ENCODE results near the gene DSTYK.

Gene DSTYK

GRCh38 chr1:205211169-205211838, at the start of gene DSTYK:
DSTYK (minus strand) TSS chr1:205211702; CDS start chr1:205211535, 167 bp downstream.
- DNase-seq: peak; percentile 99

GRCh38 chr1:205259998-205260397, 48.5 kb upstream of the DSTYK start:
- DNase-seq: no peak

GRCh38 chr1:205259324-205259832, 47.9 kb upstream of the DSTYK start:
- no peak for DNase-seq

- DNase-seq: no peak
Measured at GRCh38 chr1:205258719-205259118, 47.2 kb upstream of the DSTYK start.

GRCh38 chr1:205258261-205258691, 46.8 kb upstream of the DSTYK start:
- DNase-seq: no peak

GRCh38 chr1:205257735-205258134, 46.2 kb upstream of the DSTYK start:
- DNase-seq: no peak

GRCh38 chr1:205256951-205257625, 45.6 kb upstream of the DSTYK start:
- no peak for DNase-seq

- peak; percentile 99 for DNase-seq
Measured at GRCh38 chr1:205255941-205256780, 44.7 kb upstream of the DSTYK start.

- DNase-seq: no peak
Measured at GRCh38 chr1:205251576-205251975, 40.1 kb upstream of the DSTYK start.

GRCh38 chr1:205250699-205251098, 39.2 kb upstream of the DSTYK start:
- DNase-seq: no peak

GRCh38 chr1:205249651-205250050, 38.1 kb upstream of the DSTYK start:
- no peak for DNase-seq

- DNase-seq: peak; percentile 30
Measured at GRCh38 chr1:205248793-205249601, 37.5 kb upstream of the DSTYK start.

GRCh38 chr1:205247130-205247921, 35.8 kb upstream of the DSTYK start:
- peak; percentile 49 for DNase-seq

- DNase-seq: no peak
Measured at GRCh38 chr1:205246351-205247119, 35.0 kb upstream of the DSTYK start.

GRCh38 chr1:205245096-205245495, 33.6 kb upstream of the DSTYK start:
- DNase-seq: no peak

- DNase-seq: no peak
Measured at GRCh38 chr1:205244384-205244783, 32.9 kb upstream of the DSTYK start.

- no peak for DNase-seq
Measured at GRCh38 chr1:205243350-205244191, 32.1 kb upstream of the DSTYK start.

GRCh38 chr1:205241366-205242030, 30.0 kb upstream of the DSTYK start:
- no peak for DNase-seq

GRCh38 chr1:205240569-205240968, 29.1 kb upstream of the DSTYK start:
- DNase-seq: no peak

Data from OCI-M1 (cell line).